LoVo (cell line): ENCODE measurements around the gene MTMR1.
A peak's percentile ranks its signal among the peaks of the same experiment; 100 is the strongest.

Source experiments
- DNase-seq: peaks from one replicate; pipeline ENCODE4 v3.0.0-alpha.2; 2016; ENCODE audit warnings: low spot score

MTMR1 gene

GRCh38 chrX:150763303-150763797 is 70.2 kb downstream of the MTMR1 start:
- DNase-seq, result no peak

DNA sequence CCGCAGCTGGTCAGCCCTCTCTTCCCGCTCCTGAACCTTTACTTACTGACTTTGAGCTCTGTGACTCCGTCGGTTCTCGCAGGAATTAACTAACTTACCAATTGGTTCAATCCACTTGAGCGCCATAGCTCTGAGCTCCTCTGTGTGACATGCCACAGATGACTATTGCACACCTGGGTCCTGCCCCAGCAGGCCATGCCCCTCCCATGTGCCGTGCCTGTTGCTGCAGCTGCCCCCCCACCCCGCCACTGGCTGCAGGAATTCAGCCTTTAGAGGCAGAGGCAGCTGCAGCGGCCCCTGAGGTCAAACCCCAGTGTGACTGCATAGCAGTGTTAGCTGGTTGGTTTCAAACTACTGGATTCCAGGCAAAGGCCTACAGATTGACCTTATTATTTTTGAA is 70.6 kb downstream of the MTMR1 start:
- no peak for DNase-seq

GRCh38 chrX:150765237-150765636 is 72.0 kb downstream of the MTMR1 start:
- DNase-seq, result no peak

DNA sequence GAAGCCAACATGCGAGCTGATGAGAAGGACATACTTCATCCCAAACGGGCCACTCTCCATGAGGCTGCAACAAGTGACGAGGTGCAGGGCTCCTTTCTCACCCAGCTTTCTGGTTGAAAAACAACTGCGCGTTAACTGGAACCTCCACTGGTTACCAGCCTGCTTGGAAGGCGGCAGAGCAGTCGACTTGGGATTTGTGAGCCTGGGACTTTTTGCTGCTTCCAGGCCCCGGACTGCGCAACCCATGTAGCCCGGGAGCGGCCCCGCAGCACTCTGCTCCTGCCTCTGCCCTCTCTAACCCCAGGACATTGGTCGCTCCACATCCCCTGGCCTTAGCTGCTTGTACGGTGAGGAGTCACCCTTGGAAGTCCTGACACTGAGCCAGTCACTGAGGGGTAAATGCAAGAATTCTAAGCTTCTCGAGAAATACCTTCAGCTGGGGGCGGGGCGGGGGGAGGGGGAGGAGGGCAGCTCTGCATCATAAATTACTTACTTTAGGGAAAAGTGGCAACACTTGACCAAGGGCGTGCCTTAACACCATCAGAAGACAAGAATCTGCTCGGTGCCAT is 72.7 kb downstream of the MTMR1 start:
- DNase-seq, result no peak

DNA sequence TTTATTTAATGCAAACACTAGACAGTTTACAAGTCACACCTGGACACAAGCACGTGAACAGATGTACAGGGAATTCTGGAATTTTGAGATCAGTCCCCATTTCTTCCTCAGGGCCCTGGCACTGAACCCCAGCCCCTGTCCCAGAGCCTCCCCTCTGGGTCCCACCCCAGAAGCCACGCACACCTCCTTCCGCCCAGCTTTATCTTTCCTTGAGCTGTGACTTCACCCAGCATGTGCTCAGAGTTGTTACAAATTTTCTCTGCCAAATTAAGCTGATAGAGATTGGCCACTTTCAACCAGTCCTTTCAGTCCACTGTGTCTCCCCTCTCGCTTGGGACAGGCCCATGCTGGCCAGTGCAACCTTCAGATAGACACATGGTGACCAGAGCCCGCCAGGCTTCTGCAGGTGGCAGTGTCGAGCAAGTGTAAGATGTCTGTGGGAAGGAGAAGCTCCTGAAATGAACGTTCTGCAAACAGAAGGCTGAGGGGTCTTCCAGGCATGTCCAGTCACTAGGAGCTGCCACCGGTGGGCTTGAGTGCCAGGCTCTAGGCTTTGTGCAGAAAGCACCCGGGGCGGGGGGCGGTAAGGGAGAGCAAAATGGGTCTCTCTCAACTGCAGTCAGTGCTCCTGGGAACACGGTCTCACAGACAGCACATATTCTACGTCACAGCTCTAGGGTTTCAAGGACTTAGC is 73.3 kb downstream of the MTMR1 start:
- DNase-seq, result no peak

GRCh38 chrX:150767045-150767395 is 73.8 kb downstream of the MTMR1 start:
- DNase-seq, result no peak

DNA sequence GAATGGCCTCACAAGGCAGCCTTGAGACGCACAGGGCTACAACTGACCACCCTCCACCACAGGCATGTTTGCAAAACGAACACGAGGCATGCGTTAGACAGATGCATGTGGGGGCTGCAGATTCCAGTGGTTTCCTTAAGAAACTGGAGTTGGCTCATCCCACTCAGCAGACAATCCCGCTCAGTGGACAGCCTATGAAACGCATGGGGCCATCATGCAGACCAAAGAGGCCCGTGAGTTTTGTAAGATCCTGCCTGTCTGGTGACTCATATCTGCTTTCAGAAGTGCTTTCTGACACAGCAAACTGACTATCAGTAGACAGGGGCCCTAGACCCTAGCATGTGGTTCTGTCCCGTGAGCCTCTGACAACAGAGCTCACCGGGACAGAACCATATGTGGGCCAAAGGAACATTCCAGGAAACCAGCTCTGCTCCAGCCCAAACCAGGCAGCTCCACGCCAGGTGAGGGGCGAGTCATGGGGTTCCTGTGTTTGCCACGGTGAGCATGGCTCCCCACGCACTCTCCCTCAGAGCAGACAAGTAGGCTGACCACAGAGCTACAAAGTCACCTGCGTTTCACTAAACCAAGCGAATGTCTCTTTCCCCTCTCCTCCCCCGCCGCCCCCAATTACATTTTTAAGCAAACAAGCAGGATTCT is 74.4 kb downstream of the MTMR1 start:
- DNase-seq, result no peak

DNA sequence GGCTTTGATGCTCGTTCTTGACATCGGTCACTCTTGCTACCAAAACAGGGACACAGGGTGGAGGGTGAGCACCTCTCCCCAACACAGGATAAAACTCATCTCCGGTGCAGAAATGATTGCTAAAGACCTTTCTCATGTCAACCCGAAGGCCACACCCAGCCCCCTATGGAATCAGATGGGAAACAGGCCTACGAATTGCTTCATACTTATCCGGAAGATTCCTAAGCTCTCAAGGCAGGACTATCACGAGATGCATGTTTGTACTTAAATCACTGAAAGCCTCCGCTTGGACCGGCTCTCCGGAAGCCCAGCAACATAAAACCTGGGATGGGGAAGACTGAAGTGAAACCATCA is 74.9 kb downstream of the MTMR1 start:
- no peak for DNase-seq

GRCh38 chrX:150768580-150769190 is 75.5 kb downstream of the MTMR1 start:
- DNase-seq, result no peak

DNA sequence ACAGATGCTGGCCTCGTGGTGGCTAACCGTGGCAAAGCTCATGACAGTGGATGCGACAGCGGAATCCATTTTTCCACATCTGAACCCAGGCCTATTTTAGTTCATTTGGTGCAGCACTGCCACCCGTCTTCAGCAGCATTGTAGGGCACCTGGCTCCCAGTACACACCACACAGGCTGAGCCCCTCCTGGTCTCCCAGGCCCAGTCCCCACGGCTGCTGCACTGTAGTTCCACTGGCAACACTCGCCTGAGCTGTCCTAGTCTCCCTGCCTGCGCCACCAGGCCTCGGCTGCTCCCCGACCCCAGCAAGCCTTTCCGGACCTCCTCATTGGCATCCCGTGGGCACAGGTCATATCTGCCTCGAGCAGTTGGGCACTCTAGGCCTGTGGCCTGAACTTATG is 76.2 kb downstream of the MTMR1 start:
- no peak for DNase-seq

DNA sequence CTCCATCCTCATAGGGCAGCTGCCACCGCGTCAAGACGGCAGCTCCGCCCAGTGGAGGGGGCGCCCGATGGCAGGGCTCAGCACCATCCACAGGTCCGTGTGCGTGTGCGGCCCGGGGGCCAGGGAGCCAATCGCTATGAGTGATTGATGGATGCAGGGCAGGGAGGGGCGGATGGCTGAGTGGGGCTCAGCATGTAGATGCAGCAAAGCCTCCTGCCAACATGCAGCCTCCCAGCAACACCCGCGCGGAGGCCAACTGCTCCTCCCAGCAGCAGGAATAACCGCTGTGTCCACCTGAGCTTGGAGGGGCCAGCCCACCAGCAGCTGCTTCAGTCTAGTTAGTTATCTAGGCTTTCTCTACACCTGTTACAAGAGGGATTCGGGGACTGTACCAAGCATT is 77.4 kb downstream of the MTMR1 start:
- DNase-seq, result no peak

GRCh38 chrX:150771116-150771515 is 77.9 kb downstream of the MTMR1 start:
- no peak for DNase-seq

DNA sequence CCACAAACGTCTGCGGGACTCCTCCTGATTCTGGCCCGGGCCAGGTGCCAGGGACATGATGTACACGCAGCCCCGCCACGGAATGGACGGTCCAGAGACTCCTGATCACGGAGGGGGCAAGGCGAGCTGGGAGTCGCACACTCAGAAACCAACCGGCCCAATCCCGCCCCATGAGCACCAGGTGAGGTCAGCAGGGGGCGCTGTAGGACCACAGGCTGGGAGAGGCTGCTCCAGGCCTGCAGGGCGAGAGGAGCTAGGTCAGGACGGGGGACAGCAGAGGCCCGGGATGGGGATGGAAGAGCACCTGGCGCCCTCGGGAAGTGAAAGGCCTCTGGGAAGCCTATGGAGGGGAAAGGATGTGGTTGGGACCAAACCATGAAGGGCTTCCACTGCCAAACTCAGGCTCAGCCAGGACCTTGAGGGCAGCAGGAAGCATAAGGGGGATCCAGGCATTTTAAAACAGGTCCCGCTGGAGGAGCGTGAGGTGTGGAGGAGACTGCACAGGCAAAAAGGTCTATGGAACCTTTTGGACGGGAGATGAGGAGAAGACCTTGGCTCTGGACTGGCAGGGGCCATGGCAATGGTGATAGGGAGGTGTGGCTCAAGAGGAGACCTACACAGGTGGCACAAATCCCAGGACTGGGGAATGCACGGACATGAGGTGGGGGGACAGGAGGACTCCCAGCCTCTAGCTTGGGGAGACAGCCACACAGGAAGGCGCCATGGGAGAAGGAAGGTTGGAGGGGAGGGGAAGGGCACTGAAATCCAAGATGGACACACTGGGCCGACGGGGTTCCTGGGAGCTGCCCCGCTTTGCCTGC is 79.2 kb downstream of the MTMR1 start:
- peak; percentile 25 for DNase-seq

DNA sequence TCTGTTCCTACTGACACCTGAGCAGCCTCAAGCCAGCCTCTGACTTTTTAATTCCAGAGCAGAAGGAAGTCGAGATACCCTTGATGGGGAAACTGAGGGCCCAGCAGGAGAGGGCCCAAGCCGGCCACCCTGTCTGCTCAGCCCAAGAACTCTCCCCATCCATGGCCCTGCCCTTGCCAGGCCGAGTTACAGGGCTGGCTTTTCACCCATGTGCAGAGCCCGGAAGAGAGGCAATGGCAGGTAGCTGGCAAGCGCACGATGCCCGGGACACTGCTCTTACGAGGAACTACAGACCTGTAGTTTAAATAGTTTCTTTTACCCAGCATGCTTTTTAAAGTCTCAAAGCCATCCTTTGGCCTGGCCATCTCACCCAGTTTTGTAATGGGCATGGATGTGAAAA is 79.9 kb downstream of the MTMR1 start:
- DNase-seq, result no peak

DNA sequence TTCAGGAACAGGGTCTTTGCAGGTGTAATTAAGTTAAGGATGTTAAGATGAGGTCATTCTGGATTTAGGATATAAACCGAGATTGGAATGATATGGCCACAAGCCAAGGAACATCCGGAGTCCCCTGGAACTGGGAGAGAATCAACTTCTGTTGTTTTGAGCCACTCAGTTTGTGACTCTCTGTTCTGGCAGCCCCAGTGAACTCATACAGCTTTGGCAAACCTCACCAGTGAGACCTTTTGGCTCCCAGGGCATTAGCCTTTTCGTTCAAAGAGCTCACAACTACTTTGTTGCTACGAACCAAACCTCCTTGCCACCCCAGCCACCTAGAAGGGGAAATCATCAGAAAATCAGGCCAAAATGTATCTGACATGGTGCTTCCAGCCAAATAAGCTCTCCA is 80.4 kb downstream of the MTMR1 start:
- DNase-seq, result no peak

DNA sequence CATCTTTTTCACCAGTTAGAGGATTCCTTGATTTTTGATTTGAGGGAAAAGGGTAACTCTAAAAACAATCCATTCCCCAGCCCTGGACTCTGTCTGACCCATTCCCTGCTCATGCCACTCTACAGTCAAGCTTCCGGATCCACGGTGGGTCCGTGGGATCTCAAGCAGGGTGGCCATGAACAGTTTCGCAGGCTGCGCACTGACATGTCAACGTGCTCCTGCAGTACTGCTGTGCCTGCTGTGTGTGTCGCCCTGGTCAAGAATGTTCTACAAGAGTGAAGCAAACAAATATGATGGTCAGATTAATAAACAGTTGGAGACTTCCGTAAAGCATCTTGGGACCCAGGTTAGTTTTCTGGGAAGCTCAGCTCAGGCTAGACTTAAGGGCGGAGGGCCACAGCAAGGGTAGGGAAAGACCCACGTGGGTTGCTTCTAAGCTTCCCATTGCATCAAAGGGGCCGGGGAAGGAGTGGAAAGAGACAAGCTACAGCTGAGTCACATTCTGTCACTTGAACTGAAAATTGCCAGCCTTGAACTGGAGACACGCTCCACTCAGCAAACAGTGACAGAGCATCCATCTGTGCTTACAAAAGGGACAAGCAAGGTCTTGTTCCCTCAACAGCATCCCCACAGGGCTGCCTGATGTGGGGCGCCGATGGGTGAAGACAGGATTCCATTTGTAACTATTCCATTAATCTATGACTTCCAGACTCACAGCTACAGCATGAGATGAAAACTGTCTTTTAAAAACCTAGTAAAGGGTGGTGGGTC is 81.8 kb downstream of the MTMR1 start:
- no peak for DNase-seq

GRCh38 chrX:150775569-150776350 is 82.6 kb downstream of the MTMR1 start:
- no peak for DNase-seq

DNA sequence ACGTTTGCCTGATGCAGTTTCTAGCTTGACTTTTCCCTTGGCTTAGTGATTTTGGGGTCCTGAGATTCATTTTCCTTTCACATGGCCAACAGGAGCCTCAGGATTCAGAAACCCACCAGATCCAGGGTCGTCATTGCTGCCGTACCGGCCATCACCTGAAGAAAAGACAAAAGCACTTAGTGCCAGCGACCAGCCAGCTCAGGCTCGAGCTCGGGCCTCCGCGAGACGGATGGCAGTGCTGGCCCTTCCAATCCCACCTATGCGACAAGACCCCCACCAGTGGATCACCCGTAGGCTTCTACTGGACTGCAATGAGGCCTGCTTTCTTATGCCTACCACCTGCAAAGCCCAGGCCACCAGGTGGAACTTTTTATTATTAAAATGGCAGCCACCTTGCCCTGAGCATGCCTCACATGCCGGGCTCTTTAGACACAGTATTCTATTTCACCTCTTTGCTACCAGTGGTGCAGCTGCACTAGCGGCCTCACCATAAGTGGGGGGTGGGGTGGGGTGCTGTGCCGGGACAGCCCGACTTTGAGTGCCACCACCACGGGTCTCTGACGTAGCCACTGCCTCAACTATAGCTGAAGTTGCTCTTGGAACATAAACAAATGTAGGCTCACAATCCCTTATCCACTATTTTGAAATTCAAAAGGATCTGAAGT is 84.3 kb downstream of the MTMR1 start:
- DNase-seq, result no peak

DNA sequence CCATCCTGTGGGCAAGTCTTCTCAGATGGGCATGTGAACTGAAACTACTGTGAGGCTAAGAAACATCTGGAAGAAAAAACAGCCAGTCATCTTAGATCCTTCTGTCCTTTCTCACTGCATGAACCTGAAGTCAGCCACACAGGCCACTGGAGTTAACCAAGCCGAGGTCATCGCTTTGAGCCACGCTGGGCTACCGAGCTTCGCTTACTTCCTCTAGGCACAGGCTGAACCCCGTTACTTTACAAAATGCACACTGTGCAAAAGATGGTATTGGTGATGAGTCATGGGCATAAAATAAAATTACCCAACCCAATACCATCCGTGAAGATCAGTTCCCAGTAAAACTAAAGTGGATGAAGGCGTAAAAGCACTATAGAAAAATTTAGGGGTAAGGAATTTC is 86.2 kb downstream of the MTMR1 start:
- no peak for DNase-seq

- no peak for DNase-seq
These were observed 88.5 kb downstream of the MTMR1 start for GRCh38 chrX:150781677-150782076.
